Right lobe of liver (tissue), 4 donors: ENCODE measurements around the gene TF.

ENCODE experiments used
- POLR2A ChIP-seq: fragments of 450-650 bp; IDR thresholded peaks from one replicate; pipeline ENCODE4 v1.6.1; 2017; ENCODE audit warnings: antibody characterized with exemption, mild to moderate bottlenecking
- TF ChIP-seq, protein P1 (sequence below), 4 donors: fragments of 200-600 bp in 3 of 4; fragments of 450-650 bp in 1 of 4; IDR thresholded peaks; one replicate each; pipeline versions ENCODE4 v1.5.1 to v1.8.0; 2016 to 2022; ENCODE audit warnings: antibody characterized with exemption in 4 of 4, mild to moderate bottlenecking in 2 of 4
- donor health status: DM: no; HTN: no; CAD: no.
- donor health status: DM: no; HTN: no; CAD: no.
- donor health status: DM: no; HTN: yes; CAD: no.

GRCh38 chr3:133747373-133747772, 1.2 kb downstream of the TF start:
- TF ChIP-seq, protein P1, sequence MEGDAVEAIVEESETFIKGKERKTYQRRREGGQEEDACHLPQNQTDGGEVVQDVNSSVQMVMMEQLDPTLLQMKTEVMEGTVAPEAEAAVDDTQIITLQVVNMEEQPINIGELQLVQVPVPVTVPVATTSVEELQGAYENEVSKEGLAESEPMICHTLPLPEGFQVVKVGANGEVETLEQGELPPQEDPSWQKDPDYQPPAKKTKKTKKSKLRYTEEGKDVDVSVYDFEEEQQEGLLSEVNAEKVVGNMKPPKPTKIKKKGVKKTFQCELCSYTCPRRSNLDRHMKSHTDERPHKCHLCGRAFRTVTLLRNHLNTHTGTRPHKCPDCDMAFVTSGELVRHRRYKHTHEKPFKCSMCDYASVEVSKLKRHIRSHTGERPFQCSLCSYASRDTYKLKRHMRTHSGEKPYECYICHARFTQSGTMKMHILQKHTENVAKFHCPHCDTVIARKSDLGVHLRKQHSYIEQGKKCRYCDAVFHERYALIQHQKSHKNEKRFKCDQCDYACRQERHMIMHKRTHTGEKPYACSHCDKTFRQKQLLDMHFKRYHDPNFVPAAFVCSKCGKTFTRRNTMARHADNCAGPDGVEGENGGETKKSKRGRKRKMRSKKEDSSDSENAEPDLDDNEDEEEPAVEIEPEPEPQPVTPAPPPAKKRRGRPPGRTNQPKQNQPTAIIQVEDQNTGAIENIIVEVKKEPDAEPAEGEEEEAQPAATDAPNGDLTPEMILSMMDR (IDR thresholded peaks at IDR 0.05) = no peak
- no peak for TF ChIP-seq POLR2A
